ENCODE measurements around the gene GPANK1.

GRCh38 chr6:31700740-31701401 is 36.1 kb upstream of the GPANK1 start:
- no peak for TF ChIP-seq POLR2A (IDR thresholded peaks at IDR 0.05; ENCODE audit: low read depth, low read length)
- TF ChIP-seq TAF1 (IDR thresholded peaks at IDR 0.05; ENCODE audit: borderline replicate concordance, low read depth, low read length): no peak
